GM18909 (cell line): ENCODE measurements around the gene ADCY2.

Source experiments
- ATAC-seq: cut with Tn5 transposase; IDR thresholded peaks from one replicate; pipeline ENCODE4 v1.9.1; 2021; ENCODE audit warnings: mild to moderate bottlenecking; ENCODE audit not compliant: unreplicated experiment, poor library complexity

ADCY2 gene

GRCh38 chr5:7759951-7760580 lies 364.1 kb downstream of the ADCY2 start:
- ATAC-seq: no peak

- no peak for ATAC-seq
Observed at GRCh38 chr5:7762267-7762666, 366.3 kb downstream of the ADCY2 start.

DNA sequence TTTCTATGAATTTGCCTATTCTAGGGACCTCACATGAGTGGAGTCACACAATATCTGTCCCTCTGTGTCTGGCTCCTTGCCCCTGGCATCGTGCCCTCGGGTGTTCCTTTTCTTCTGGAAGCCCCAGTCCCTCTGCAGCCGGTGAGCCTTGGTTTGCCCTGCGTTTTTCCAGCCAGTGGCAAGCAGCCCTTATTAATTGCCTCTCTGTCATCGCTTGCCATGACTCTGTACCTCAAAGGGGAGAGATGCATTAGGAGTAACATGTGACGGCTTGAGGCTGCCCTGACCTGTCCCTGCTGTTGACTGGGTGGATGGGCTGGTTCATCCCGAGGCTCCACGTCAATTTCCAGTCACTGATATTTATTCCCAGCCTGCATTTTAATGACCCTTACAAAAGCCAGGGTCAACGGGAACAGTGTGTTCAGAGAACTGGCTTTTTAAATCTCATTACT lies 367.7 kb downstream of the ADCY2 start:
- ATAC-seq: no peak

DNA sequence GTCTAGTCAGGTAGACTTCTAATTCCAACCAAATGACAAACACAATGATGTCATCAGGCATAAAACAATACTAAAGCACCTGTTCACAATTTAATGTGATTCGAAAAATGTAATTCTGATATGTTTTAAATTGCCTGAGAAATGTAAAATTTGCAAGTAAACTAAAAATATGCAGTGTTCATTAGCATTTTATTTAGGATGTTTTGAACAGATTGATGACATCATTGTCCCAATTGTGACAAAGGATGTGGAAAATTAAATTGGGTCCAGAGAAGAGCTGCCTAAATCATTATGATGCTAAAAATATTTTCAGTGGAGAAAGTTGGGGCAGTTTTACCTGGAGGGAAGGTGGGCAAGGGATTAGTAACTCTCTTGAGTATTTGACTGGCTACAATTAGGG lies 368.5 kb downstream of the ADCY2 start:
- no peak for ATAC-seq

GRCh38 chr5:7770436-7770835 lies 374.5 kb downstream of the ADCY2 start:
- ATAC-seq: no peak

DNA sequence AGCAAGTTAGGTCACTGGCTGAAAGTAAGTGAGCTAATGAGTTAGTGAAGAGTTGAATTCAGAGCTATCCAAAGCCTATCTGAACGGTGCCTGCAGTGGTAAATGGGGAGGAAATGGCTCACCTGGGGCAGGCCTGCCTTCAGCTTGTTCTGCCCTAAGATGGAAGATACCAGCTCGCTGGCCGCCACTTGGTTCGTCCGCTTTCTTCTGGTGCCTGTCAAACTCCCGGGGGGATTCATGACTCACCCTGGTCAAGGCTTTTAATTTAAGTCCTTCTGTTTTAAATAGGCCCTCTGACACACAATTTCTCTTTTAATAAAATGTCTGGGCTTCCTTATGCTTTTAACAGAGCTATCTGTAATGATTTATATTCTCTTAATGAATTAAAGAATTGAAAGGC lies 376.2 kb downstream of the ADCY2 start:
- no peak for ATAC-seq

GRCh38 chr5:7773178-7773577 lies 377.2 kb downstream of the ADCY2 start:
- ATAC-seq: no peak

DNA sequence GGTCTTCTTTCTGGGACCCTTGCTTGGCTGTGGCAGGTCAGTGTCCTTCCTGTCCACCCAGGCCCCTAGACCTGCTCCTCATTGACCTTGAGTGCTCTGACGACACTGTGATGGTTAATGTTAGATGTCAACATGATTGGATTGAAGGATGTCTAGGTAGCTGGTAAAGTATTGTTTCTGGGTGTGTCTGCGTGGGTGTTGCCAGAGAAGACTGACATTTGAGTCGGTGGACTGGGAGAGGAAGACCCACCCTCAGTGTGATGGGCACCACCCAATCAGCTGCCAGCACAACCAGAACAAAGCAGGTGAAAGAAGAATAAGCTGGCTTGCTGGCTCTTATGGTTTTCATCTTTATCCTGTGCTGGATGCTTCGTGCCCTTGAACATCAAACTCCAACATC lies 380.5 kb downstream of the ADCY2 start:
- no peak for ATAC-seq

GRCh38 chr5:7779019-7780005 lies 383.4 kb downstream of the ADCY2 start:
- peak; percentile 80 for ATAC-seq

GRCh38 chr5:7781899-7782298 lies 386.0 kb downstream of the ADCY2 start:
- no peak for ATAC-seq

GRCh38 chr5:7784683-7785380 lies 388.9 kb downstream of the ADCY2 start:
- ATAC-seq: no peak

GRCh38 chr5:7787770-7788169 lies 391.8 kb downstream of the ADCY2 start:
- no peak for ATAC-seq

DNA sequence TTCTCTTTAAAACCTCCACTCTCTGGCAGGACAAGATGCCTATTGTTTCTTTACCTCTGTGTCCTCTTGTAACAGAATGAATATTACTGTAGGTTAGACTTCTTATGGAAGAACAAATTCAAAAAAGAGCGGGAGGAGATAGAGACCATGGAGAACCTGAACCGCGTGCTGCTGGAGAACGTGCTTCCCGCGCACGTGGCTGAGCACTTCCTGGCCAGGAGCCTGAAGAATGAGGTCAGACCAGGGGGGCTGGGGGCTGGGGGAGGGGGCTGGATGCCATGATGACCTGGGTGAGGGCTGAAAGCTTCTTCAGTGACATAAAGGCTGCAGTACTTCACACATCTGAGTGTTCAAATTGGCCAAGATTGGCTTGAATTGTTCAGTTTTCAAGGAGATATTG lies 393.6 kb downstream of the ADCY2 start:
- no peak for ATAC-seq

DNA sequence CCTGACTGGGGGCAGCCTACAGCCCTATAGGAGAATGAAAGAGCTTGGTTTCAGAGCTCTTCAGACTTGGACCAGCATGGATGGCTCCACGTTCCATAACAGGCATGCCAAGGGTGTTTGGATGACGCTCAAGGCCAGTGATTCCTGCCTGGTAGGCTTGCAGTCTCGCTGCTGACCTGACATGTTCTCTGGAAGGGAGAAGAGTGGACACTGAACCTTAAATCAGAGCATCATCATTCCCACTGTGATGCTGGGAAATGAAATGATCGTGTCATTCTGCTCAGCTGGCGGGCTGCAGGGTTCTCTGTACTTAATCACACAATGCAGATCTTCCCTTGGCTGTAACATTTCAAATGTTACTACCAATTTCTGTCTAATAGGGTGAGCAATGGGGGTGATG lies 398.0 kb downstream of the ADCY2 start:
- ATAC-seq: no peak

- ATAC-seq: peak; percentile 90
Observed at GRCh38 chr5:7794311-7794710, 398.4 kb downstream of the ADCY2 start.

DNA sequence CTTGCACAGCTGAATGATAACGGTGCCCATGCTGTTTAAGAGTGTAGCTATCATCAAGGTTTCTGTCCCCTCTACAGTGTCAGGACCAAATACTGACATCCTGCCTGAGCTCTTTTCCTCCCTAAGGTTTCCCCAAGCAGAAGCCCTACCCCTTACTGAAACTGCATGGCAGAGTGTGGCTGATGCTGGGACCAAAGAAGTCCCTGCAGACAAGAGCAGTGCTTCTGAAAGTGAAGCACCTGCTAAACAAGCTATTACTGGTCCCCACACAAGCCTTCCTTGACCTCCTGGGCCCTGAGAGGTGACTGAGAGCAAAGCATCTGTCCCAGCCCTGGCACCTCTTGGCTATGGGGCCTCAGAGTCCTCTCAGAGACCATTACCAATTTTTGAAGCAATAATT lies 398.9 kb downstream of the ADCY2 start:
- peak; percentile 53 for ATAC-seq

DNA sequence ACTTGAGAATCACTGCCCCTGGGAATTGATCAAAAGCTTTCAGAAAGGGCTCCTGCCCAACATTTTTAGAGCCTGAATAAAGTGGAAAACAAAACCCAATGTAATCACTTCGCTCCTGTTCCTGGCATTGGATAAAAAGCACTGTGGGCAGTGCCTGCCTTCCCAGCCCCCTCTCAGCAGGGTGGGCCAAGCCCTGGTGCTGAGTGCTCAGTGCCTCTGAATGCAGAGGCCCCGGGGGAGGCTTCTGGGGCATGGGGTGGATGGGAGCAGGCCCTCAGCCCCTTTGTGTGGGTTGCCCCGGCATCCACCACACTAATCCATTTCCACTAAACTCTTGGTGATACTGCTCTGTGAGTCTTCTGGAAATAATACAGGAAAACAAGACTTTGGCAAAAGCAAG lies 399.4 kb downstream of the ADCY2 start:
- ATAC-seq: no peak

DNA sequence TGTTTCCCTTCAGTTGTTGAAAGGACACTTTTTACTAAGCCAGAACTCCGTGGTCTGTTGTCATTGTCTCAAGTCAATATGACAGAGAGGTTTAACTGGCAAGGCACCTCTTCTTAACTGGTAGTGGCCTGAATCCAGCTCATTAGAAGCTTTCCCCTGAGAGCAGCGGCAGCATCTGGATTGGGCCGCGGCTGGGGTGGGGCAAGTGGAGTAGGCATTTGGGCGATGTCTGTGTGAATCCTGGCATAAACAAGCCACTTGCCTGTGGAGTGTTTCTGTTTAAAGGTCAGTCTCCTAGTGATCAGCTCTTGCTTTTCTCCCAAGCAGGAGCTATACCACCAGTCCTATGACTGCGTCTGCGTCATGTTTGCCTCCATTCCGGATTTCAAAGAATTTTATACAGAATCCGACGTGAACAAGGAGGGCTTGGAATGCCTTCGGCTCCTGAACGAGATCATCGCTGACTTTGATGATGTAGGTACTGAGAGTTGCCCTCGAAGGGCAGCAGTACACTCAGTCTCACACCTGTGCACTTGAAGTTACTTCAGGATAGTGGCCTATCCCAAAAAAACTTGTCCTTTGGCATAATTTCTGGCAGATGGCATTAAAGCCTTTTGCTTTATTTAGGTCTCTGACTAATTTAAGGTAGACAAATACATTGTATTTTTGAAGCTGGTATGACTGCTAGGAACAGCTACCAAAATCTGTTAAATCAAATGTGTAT lies 406.1 kb downstream of the ADCY2 start:
- ATAC-seq: no peak

DNA sequence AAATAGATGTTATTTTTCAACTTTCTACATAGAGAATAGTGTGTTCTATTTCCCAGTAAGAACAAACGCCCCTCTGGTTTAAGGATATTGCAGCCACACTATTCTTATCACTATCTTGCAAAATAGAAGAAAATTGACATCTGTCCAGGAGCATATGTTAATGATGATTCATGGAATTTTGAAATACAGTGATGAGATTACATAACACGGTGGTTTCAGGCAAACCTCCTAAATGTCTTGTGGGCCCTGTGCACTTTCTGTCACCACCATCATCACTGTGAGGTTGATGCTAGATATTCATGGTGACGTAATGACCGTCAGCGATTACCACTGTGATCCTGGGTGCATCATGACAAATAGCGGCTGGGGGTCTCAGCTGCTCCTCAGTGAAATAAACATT lies 406.9 kb downstream of the ADCY2 start:
- ATAC-seq: no peak

DNA sequence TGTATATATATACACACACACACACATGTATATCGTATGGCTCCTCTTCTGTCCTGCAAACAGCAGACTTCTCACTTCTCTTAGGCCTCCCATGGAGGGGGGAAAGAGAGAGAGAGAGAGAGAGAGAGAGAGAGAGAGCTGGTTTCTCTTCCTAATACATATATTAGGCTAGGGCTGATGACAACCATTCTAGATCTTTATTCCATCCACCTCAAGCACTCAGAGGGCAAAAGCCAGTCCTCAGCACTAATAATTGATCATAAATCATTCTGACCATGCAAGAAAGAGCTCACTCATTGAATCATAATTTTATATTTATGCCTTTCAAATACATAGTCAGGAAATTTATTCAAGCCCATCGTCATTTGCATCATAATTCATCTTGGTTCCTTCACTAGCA lies 408.0 kb downstream of the ADCY2 start:
- ATAC-seq: no peak
